ENCODE results near the gene GEMIN2.
"Not testable (repeated sequence)": the region's sequence is repeated elsewhere in the genome, so short reads cannot be mapped to it uniquely, and the experiment has no call there.

GEMIN2 gene, protein sequence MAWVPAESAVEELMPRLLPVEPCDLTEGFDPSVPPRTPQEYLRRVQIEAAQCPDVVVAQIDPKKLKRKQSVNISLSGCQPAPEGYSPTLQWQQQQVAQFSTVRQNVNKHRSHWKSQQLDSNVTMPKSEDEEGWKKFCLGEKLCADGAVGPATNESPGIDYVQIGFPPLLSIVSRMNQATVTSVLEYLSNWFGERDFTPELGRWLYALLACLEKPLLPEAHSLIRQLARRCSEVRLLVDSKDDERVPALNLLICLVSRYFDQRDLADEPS

DNA sequence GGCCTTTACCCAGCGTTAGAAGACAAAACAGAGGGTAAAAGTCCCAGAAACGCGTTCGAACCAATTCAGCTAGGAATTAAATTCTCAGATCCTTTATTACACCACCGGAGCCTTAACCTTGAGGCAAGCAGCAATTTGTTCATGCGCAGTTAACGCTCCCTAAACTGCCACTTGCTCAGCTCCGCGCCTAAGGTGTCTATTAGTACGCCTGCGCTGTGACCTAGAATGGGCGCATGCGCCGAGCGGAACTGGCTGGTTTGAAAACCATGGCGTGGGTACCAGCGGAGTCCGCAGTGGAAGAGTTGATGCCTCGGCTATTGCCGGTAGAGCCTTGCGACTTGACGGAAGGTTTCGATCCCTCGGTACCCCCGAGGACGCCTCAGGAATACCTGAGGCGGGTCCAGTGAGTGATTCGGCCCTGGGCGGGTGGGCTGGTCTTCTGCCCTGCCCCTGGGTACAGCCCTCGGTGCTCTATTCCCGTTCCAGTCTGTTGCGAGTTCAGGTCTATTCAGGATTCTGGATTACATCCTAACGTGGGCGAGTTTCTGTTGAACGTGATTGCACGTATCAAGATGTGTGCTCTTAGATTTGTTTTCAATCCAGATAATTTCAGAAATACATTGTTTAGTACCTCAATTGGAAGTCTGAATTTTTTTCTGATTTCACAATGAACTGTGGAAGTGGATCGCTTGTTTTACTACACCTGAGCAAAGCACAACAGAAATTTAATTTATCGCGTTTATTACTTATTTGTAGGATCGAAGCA, at the start of gene GEMIN2:
TSS of gene GEMIN2 (plus strand) at position 251 of the 766 bp plus-strand sequence. CDS start at position 267, 16 bp downstream.
- DNase-seq (ENCODE audit: low spot score), result peak; percentile 96

- not testable (repeated sequence) for DNase-seq (ENCODE audit: low spot score)
These were observed 44.8 kb upstream of the GEMIN2 start for GRCh38 chr14:39069169-39069805.

DNA sequence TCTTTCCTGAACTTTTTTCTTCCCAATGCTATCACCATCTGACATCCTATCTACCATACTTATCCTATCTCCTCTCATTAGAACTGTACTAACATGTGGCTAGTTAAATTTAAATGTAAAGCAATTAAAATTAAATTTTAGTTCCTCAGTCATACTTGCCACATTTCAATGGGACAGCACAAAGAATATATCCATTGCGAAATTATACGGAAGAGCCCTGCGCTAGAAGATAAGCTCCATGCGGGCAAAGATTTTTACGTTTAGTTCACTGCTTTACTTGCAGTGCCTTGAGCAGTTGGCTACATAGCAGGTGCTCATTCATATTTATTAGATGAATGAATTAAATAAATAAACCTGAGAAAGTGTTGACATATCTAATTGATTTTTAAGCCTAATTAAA, 44.2 kb upstream of the GEMIN2 start:
- no peak for DNase-seq (ENCODE audit: low spot score)

- DNase-seq (ENCODE audit: low spot score), result no peak
These were observed 43.0 kb upstream of the GEMIN2 start for GRCh38 chr14:39071096-39071495.

GRCh38 chr14:39080886-39081285, 33.2 kb upstream of the GEMIN2 start:
- no peak for DNase-seq (ENCODE audit: low spot score)

DNA sequence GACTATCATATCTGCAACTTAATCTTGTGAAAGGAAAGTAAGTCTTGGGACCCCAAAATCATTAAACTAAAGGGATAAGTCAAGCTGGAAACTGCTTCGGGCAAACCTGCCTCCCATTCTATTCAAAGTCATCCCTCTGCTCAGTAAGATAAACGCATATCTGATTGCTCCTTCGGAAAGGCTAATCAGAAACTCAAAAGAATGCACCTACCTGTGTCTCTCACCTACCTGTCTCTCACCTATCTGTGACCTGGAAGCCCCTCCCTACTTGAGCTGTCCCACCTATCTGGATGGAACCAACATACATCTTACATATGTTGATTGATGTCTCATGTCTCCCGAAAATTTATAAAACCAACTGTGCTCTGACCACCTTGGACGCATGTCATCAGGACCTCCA, 31.0 kb upstream of the GEMIN2 start:
- no peak for DNase-seq (ENCODE audit: low spot score)

- DNase-seq (ENCODE audit: low spot score), result no peak
These were observed 28.2 kb upstream of the GEMIN2 start for GRCh38 chr14:39085933-39086332.

- no peak for DNase-seq (ENCODE audit: low spot score)
These were observed 26.6 kb upstream of the GEMIN2 start for GRCh38 chr14:39087493-39087892.

GRCh38 chr14:39090548-39091111, 23.5 kb upstream of the GEMIN2 start:
- no peak for DNase-seq (ENCODE audit: low spot score)

DNA sequence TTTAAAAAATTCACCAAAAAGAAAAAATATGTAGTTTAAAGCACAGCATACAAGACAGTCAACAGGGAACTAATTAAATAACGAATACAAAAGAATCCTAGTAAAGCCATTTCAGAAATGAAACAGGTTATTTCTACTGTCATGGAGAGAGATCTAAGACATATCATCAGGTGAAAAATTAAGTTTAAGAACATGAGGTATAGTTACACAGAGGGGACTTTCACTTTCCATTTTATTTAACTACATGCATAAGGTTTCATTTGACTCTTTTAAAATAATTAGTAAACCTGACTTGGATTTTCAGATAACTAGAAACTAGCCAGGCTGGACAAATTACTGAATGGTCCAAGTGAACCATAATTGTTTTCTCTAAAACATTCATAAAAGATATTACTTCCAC, 22.4 kb upstream of the GEMIN2 start:
- no peak for DNase-seq (ENCODE audit: low spot score)

DNA sequence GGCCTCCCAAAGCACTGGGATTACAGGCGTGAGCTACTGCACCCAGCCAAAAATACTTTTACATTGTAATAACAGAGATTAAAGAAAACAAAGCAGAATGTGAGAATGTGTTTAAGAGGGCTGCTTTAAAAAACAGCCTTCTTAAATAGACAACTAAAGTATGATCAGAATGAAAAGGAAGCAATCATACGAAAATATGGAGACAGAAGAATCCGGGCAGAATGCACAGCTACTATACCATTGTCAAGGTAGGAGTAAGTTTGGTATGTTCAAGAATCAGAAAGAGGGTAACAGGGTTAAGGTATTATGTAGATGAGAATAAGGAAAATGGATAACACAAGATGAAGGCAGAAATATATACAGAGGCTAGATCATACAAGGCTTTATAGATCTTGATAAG, 19.6 kb upstream of the GEMIN2 start:
- DNase-seq (ENCODE audit: low spot score), result no peak

DNA sequence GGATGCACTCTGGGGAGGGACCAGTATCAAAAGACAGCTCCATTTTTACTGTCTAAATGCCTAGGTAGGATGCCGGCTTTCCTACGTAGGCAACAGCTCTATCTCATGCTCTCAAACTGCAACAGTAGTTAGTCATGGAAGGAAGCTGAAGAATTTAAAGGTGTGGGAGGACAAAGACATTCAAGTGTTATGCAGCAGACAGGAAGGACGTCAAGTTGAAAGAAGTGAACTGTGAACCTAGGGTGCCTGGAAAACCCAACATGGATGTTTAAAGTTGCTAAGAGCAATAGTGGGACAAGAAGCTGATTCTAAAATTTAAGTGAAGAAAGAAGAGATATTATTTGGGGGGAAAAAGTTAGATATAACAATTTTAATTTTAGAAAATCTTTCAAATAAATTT, 17.0 kb upstream of the GEMIN2 start:
- DNase-seq (ENCODE audit: low spot score), result no peak

GRCh38 chr14:39099215-39099614, 14.9 kb upstream of the GEMIN2 start:
- DNase-seq (ENCODE audit: low spot score), result not testable (repeated sequence)

DNA sequence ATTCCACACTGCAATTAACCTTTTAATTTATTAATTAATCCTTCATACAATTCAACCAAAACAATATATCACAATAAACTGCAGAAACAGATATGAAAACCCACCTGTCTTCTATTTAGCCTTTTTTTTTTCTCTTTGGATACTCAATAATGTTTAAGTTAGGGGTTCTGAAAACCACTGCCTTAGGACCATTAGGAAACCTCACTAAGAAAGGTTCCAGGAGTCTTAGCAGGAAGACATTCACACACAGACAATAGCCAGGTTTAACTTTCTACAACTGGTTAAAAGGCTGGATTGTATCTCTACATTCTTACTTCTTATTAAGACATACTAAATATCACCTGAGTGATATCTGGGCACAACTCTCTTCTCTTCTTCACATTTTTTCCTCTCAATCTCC, 14.4 kb upstream of the GEMIN2 start:
- DNase-seq (ENCODE audit: low spot score), result no peak

GRCh38 chr14:39102265-39102968, 11.7 kb upstream of the GEMIN2 start:
- peak; percentile 20 for DNase-seq (ENCODE audit: low spot score)

GRCh38 chr14:39102969-39103957, 10.9 kb upstream of the GEMIN2 start, which contains the start of gene SEC23A:
Gene SEC23A (minus strand): TSS chr14:39103235. CDS start chr14:39096118, 7,117 bp downstream.
- peak; percentile 91 for DNase-seq (ENCODE audit: low spot score)

DNA sequence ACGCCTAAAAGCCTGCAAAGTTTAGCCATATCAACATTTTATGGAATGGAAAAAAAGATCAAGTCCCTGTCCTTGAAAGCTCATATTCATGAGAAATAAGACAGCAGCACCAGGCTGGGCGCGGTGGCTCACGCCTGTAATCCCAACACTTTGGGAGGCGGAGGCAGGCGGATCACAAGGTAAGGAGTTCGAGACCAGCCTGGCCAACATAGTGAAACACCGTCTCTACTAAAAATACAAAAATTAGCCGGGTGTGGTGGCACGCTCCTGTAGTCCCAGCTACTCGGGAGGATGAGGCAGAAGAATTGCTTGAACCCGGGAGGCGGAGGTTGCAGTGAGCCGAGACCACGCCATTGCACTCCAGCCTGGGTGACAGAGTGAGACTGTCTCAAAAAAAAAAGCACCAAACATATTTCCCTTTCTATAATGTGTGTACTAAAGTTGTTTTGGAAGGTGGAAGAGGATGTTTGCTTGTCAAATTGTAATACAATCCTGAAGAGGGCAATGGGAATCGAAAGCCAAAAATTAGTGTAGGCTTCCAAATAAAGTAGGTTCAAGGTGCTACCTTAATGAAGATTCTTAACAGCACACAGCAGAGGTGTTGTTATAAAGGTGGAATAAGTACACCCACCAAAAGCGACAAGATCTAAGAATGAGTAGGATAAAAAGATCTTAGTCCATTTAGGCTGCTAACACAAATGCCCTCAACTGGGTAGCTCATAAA, 9.9 kb upstream of the GEMIN2 start:
- not testable (repeated sequence) for DNase-seq (ENCODE audit: low spot score)

DNA sequence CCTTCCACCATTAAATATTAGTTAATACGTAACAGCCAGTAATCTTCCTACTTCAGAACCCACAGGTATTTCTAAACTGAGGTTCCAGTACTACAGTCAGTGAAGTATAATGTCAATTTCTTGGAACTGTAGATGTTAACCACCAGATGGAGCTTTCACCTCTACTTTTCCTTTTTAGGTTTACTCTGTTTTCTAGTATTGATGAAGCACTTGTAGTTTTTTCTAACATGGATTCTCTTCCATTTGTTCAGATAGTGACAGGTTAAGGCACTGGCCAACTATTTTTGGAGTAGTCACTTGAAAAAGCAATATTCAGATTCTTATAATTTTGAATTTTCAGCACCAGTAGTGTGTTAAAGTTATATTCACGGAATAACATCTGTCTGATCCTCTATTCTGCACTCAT, 6.5 kb upstream of the GEMIN2 start:
- DNase-seq (ENCODE audit: low spot score), result no peak

- DNase-seq (ENCODE audit: low spot score), result no peak
These were observed 5.3 kb upstream of the GEMIN2 start for GRCh38 chr14:39108791-39109190.

Data from Ammon's horn (tissue), 1 donor.